Keratinocyte (primary cell): ENCODE measurements around the gene SUSD3. TPM values are rescaled to one million over a fixed set of nuclear protein-coding genes. Genes with fewer than 3 reads are reported as not detected.

Experiments
- DNase-seq: peaks from one replicate; pipeline ENCODE4 v3.0.0-alpha.2; 2011; ENCODE audit warnings: low read depth, missing footprints, low spot score
- FAIRE-seq: peaks from 2 replicates; lab custom pipeline; 2011; peaks lifted over from hg19 to GRCh38; lab: Jason Lieb, UNC
- H2AFZ ChIP-seq: 2 replicates; pipeline ENCODE4 v1.6.0; 2012; ENCODE audit warnings: low read length, control low read depth, inconsistent platforms; ENCODE audit not compliant: control insufficient read depth
- H3K27ac ChIP-seq: 2 replicates; pipeline ENCODE4 v1.5.1; 2011; ENCODE audit warnings: low read length; ENCODE audit not compliant: control insufficient read depth, insufficient read depth
- H3K27me3 ChIP-seq: 3 replicates; pipeline ENCODE4 v1.6.0; 2011; ENCODE audit warnings: low read length; ENCODE audit not compliant: control insufficient read depth, insufficient read depth; ENCODE audit errors: extremely low read depth
- H3K36me3 ChIP-seq, 2 experiments: 2 replicates in 1 of 2; 3 replicates in 1 of 2; pipeline ENCODE4 v1.5.1; 2011; ENCODE audit warnings: low read length in 2 of 2, mild to moderate bottlenecking in 1 of 2; ENCODE audit not compliant: control insufficient read depth in 2 of 2, insufficient read depth in 2 of 2; ENCODE audit errors: extremely low read depth in 1 of 2
- H3K4me1 ChIP-seq: 3 replicates; pipeline ENCODE4 v1.5.1; 2011; ENCODE audit warnings: low read length; ENCODE audit not compliant: control insufficient read depth, insufficient read depth; ENCODE audit errors: extremely low read depth
- H3K4me2 ChIP-seq: 3 replicates; pipeline ENCODE4 v1.6.0; 2011; ENCODE audit warnings: low read depth, low read length; ENCODE audit not compliant: control insufficient read depth, insufficient read depth; ENCODE audit errors: extremely low read depth
- H3K4me3 ChIP-seq, 3 experiments: fragments of 200-600 bp in 1 of 3; sonication (generic) in 1 of 3; 2 replicates in 2 of 3; 3 replicates in 1 of 3; pipeline ENCODE4 v1.5.1; 2011 to 2016; ENCODE audit warnings: low read length in 3 of 3, mild to moderate bottlenecking in 3 of 3, control low read depth in 2 of 3, inconsistent platforms in 1 of 3, low read depth in 1 of 3, mixed read lengths in 1 of 3, mixed run types in 1 of 3, moderate library complexity in 1 of 3; ENCODE audit not compliant: control insufficient read depth in 2 of 3, insufficient read depth in 2 of 3; ENCODE audit errors: extremely low read depth in 1 of 3
- H3K79me2 ChIP-seq: 2 replicates; pipeline ENCODE4 v1.6.0; 2012; ENCODE audit warnings: low read length; ENCODE audit not compliant: control insufficient read depth, insufficient read depth
- H3K9ac ChIP-seq: 3 replicates; pipeline ENCODE4 v1.6.0; 2011; ENCODE audit warnings: low read length; ENCODE audit not compliant: control insufficient read depth, insufficient read depth; ENCODE audit errors: extremely low read depth
- H3K9me1 ChIP-seq: 3 replicates; pipeline ENCODE4 v1.6.0; 2011; ENCODE audit warnings: low read length; ENCODE audit not compliant: control insufficient read depth, insufficient read depth; ENCODE audit errors: extremely low read depth
- H3K9me3 ChIP-seq: 2 replicates; pipeline ENCODE4 v1.5.1; 2012; ENCODE audit warnings: low read depth, low read length; ENCODE audit not compliant: control insufficient read depth
- H4K20me1 ChIP-seq: 3 replicates; pipeline ENCODE4 v1.6.0; 2011; ENCODE audit warnings: low read length; ENCODE audit not compliant: control insufficient read depth, insufficient read depth; ENCODE audit errors: extremely low read depth
- EZH2 ChIP-seq: IDR thresholded peaks from one replicate; pipeline ENCODE4 v1.6.1; 2012; ENCODE audit warnings: inconsistent platforms, mild to moderate bottlenecking, low read length, moderate library complexity
- dilution Hi-C: fragments of 300-500 bp; cut with MboI; formaldehyde crosslinking; loops from one replicate; pipeline ENCODE4 v1.7.0; 2020; ENCODE audit warnings: low sequenced_read_pairs; ENCODE audit not compliant: extremely low pct_ligation_motif_present
- polyA plus RNA-seq, 5 experiments: library from polyadenylated mRNA; depleted of rRNA in 3 of 5; stranded (reverse) in 3 of 5; stranded (forward) in 1 of 5; unstranded in 1 of 5; fragments of >200 nt; gene quantifications; 1 replicate in 1 of 5; 2 replicates in 3 of 5; 3 replicates in 1 of 5; pipeline versions ENCODE4 v1.2.1 to v1.2.3, GENCODE V29; 2011 to 2012; ENCODE audit warnings: missing spikeins in 2 of 5, low read depth in 1 of 5, low replicate concordance in 1 of 5
- TF ChIP-seq, protein P1 (sequence below), 3 experiments: IDR thresholded peaks in 1 of 3; conservative IDR thresholded peaks in 1 of 3; optimal IDR thresholded peaks in 1 of 3; 2 replicates in 2 of 3; 3 replicates in 1 of 3; pipeline versions ENCODE3 to v1.5.1; 2011; ENCODE audit warnings: low read length in 3 of 3, mild to moderate bottlenecking in 3 of 3, moderate library complexity in 2 of 3, control low read depth in 1 of 3, inconsistent platforms in 1 of 3; ENCODE audit not compliant: insufficient read depth in 2 of 3; ENCODE audit errors: extremely low read depth in 1 of 3

SUSD3 gene
- polyA plus RNA-seq, 1 donor (not counting 4 experiments of a cell fraction or from before 2014, with no cell fraction given), result 0.20 TPM

DNA sequence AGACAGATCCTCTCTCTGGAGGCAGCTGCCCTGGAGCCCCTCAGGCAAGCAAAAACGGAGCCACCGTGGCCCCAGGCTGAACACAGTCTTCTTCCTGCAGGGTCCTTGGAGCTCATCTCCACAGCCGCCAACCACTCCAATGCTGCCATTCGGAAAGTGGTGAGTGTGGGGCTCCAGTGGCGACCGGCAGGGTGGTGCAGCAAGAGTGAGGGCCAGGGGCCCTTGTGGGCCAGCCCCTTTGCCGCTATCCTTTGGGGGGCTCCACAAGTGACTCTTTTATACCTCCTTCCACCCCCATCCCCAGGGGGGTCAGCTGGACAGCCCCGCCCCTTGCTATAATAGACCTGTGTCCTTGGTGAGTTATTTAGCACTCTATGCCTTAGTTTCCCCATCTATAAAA is 47.4 kb upstream of the SUSD3 start:
- FAIRE-seq, result no peak
- H3K4me1 ChIP-seq, result no peaks in the 10 kb centered on the region
- no peak for DNase-seq
- H3K9me1 ChIP-seq, result no peaks in the 10 kb centered on the region
- no peaks in the 10 kb centered on the region for H4K20me1 ChIP-seq
- H3K36me3 ChIP-seq, result no peaks in the 10 kb centered on the region
- dilution Hi-C loops, result no loop called here
- no peak overlapping the region for H3K4me2 ChIP-seq
- no peaks in the 10 kb centered on the region for H3K79me2 ChIP-seq
- no peak overlapping the region for H2AFZ ChIP-seq
- no peak overlapping the region for H3K9ac ChIP-seq
- TF ChIP-seq, protein P1, sequence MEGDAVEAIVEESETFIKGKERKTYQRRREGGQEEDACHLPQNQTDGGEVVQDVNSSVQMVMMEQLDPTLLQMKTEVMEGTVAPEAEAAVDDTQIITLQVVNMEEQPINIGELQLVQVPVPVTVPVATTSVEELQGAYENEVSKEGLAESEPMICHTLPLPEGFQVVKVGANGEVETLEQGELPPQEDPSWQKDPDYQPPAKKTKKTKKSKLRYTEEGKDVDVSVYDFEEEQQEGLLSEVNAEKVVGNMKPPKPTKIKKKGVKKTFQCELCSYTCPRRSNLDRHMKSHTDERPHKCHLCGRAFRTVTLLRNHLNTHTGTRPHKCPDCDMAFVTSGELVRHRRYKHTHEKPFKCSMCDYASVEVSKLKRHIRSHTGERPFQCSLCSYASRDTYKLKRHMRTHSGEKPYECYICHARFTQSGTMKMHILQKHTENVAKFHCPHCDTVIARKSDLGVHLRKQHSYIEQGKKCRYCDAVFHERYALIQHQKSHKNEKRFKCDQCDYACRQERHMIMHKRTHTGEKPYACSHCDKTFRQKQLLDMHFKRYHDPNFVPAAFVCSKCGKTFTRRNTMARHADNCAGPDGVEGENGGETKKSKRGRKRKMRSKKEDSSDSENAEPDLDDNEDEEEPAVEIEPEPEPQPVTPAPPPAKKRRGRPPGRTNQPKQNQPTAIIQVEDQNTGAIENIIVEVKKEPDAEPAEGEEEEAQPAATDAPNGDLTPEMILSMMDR (optimal IDR thresholded peaks at IDR 0.05 in 1 of 3, IDR thresholded peaks at IDR 0.05 in 1 of 3, conservative IDR thresholded peaks at IDR 0.05 in 1 of 3; ENCODE audit: extremely low read depth in 1 of 3, insufficient read depth in 2 of 3, low read length in 3 of 3), result no peak
- TF ChIP-seq EZH2, result no peak
- no peak overlapping the region for H3K4me3 ChIP-seq
- H3K27me3 ChIP-seq, result no peaks in the 10 kb centered on the region
- H3K27ac ChIP-seq, result no peak overlapping the region
- no peaks in the 10 kb centered on the region for H3K9me3 ChIP-seq

DNA sequence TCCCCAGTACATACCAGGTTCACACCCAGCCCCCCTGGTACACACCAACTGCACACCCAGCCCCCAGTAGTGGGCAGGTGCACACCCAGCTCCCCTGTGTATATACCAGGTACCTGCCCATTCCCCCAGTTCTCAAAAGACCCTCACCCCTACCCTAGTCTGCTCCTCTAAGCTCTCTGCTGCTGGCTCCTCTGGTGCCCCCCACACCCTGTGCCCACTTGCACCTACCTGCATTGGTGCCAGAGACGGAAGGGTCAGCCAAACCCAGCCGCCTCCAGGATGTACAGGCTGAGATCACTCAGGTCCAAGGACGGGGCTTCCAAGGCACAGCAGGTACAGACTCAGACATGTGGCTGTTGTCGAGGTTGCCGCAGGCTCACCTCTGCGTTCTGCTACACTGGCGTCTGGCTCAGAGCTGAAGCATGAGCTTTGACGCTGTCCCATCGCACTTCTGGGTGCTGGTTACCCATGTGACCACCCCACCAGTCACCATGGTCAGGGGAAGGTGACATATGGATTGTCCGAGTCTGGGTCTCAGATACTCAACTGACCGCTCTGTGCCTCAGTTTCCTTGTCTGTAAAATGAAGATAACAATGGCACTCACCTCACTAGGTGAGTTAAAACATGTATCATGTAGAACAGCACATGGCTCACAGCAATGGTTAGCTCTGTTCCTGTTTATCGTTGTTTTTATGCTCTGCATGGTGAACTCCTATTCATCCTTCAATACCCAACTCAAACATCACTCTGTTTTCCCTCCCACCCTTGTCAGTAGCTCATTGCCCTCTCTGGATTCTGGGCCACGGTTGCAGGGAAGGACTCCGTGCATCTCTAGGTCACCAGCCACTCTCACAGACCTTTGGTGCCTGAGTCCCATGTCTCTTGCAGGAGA is 45.3 kb upstream of the SUSD3 start:
- no peak overlapping the region for H2AFZ ChIP-seq
- no peaks in the 10 kb centered on the region for H3K4me1 ChIP-seq
- H3K9me1 ChIP-seq, result no peaks in the 10 kb centered on the region
- H3K9me3 ChIP-seq, result no peaks in the 10 kb centered on the region
- no peak overlapping the region for H3K27ac ChIP-seq
- H4K20me1 ChIP-seq, result no peaks in the 10 kb centered on the region
- TF ChIP-seq, protein P1 (optimal IDR thresholded peaks at IDR 0.05 in 1 of 3, IDR thresholded peaks at IDR 0.05 in 1 of 3, conservative IDR thresholded peaks at IDR 0.05 in 1 of 3; ENCODE audit: extremely low read depth in 1 of 3, insufficient read depth in 2 of 3, low read length in 3 of 3), result no peak
- TF ChIP-seq EZH2, result no peak
- no peak for FAIRE-seq
- H3K79me2 ChIP-seq, result no peaks in the 10 kb centered on the region
- dilution Hi-C loops, result no loop called here
- no peak overlapping the region for H3K9ac ChIP-seq
- H3K36me3 ChIP-seq, result no peaks in the 10 kb centered on the region
- H3K4me2 ChIP-seq, result no peak overlapping the region
- no peak for DNase-seq
- H3K4me3 ChIP-seq, result no peak overlapping the region
- no peaks in the 10 kb centered on the region for H3K27me3 ChIP-seq
